GM23248 (cell line): ENCODE measurements around the gene TCP11X1.
"Not testable (repeated sequence)": the region's sequence is repeated elsewhere in the genome, so short reads cannot be mapped to it uniquely, and the experiment has no call there.

Experiments used
- EZH2 ChIP-seq: fragments of 200-600 bp; sonication (generic); IDR thresholded peaks from 2 replicates; pipeline ENCODE4 v1.6.1; 2018; ENCODE audit warnings: antibody characterized with exemption, mild to moderate bottlenecking; ENCODE audit not compliant: insufficient read depth, poor library complexity, severe bottlenecking
- EZH2phosphoT487 ChIP-seq: fragments of 200-600 bp; sonication (generic); IDR thresholded peaks from 2 replicates; pipeline ENCODE4 v1.6.1; 2018; ENCODE audit warnings: antibody characterized with exemption, moderate library complexity, mild to moderate bottlenecking, low read depth; ENCODE audit not compliant: insufficient read depth

GRCh38 chrX:102214986-102215385 lies at the start of gene TCP11X1:
- not testable (repeated sequence) for TF ChIP-seq EZH2, EZH2phosphoT487
